AG10803 (cell line): Measurements from ENCODE around the gene PAX4.

Experiments
- DNase-seq: peaks from one replicate; pipeline ENCODE4 v3.0.0; 2010; ENCODE audit warnings: low read depth
- H3K4me3 ChIP-seq: 2 replicates; pipeline ENCODE4 v1.5.1; 2011; ENCODE audit warnings: mild to moderate bottlenecking, low read length, control low read depth
- TF ChIP-seq, protein P1 (sequence below): conservative IDR thresholded peaks from 2 replicates; pipeline ENCODE4 v1.5.1; 2011; ENCODE audit warnings: mild to moderate bottlenecking, low read length, control low read depth, inconsistent platforms

The PAX4 gene

DNA sequence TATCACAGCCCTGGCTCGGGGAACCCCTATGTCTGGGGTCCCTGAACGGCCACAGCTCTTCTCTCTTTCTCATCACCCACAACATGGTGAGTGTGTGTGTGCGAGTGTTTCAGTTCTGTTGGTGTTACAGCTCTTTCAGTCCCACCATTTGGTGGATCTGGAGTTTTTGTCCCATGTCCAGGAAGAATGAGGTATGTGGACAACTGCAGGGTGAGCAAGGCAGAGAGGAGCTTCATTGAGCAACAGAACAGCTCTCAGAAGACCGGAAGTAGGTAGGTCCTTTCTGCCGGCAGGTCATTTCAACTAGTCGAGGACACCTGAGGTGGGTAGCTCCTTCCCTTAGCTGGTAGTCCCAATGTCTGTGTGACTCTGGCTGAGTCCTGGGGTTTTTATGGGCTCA lies 9.5 kb downstream of the PAX4 start:
- TF ChIP-seq, protein P1, sequence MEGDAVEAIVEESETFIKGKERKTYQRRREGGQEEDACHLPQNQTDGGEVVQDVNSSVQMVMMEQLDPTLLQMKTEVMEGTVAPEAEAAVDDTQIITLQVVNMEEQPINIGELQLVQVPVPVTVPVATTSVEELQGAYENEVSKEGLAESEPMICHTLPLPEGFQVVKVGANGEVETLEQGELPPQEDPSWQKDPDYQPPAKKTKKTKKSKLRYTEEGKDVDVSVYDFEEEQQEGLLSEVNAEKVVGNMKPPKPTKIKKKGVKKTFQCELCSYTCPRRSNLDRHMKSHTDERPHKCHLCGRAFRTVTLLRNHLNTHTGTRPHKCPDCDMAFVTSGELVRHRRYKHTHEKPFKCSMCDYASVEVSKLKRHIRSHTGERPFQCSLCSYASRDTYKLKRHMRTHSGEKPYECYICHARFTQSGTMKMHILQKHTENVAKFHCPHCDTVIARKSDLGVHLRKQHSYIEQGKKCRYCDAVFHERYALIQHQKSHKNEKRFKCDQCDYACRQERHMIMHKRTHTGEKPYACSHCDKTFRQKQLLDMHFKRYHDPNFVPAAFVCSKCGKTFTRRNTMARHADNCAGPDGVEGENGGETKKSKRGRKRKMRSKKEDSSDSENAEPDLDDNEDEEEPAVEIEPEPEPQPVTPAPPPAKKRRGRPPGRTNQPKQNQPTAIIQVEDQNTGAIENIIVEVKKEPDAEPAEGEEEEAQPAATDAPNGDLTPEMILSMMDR, result no peak
- no peak for DNase-seq
- no peak overlapping the region for H3K4me3 ChIP-seq

DNA sequence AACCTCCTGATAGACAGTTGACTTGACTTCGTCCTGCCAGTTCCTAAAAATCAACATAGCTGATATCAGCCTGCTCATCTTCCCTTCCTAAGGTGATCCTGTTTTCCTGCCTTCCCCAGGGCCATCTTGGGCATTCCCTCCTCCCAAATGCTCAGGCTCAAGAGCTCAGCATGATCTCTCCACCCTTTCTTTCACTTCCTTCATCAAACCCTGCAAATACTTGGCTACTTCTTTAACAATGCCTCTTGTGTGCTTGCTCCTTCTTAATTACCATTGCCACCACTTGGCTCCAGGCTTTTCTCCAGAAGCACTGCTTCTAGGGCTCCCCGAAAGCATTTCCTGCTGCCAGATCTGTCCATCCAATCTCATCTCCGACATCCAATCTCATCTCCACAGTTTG lies 17.1 kb downstream of the PAX4 start:
- DNase-seq, result no peak
- H3K4me3 ChIP-seq, result no peak overlapping the region
- TF ChIP-seq, protein P1, result no peak

DNA sequence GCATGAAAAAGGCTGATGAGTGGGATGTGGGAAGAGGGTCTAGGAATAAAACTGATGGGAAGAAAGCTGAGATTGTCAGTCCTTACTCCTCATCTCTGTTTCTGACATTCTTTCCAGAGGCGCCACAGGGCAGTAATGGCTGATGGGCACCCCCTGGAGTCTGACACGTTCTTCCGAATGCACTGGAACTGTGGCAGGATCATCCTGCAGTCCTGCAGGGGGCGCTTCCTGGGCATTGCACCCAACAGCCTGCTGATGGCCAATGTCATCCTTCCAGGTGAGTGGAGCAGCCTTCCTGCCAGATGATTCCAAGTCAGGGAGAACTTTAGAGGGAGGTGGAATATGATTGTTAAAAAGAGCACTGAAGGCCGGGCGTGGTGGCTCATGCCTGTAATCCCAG lies 19.6 kb downstream of the PAX4 start:
- TF ChIP-seq, protein P1, result peak; percentile 32; the same call in 1 of the 2 replicates
- DNase-seq, result no peak
- H3K4me3 ChIP-seq, result no peak overlapping the region

DNA sequence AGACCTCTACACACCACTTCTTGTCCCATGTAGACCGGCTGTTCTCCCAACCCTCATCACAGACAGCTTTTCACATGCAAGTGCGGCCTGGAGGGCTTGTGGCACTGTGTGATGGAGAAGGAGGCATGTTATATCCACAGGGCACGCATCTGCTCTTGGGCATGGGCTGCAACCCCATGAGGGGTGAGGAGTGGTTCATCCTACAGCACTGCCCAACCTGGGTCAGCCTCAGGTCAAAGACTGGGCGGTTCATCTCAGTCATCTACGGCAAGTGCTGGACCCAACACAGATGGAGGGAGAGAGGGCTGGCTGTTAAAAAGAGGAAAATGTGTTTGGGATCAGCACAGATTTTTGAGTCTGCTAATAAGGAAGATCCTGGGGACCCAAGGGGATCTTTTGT lies 22.2 kb downstream of the PAX4 start:
- TF ChIP-seq, protein P1, result no peak
- H3K4me3 ChIP-seq, result no peak overlapping the region
- no peak for DNase-seq

DNA sequence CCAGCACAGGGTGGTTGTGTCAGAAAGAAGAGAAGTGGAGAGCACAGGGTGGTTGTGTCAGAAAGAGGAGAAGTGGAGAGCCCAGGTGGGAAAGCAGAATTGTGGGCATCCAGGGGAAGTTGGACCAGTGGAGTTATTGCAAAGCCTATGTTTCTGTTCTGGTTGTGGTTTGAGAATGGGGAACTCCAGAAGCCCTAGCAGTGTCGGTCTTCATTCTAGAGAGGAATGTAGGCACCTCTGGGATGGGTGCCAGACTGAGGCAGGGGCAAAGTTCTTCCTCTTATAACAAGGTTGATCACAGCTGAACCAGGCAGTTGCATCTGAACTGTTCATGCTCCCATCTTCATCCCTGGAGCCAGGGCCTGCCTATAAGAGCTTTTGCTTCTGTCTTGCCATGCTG lies 23.5 kb downstream of the PAX4 start:
- TF ChIP-seq, protein P1, result no peak
- DNase-seq, result no peak
- H3K4me3 ChIP-seq, result no peak overlapping the region

DNA sequence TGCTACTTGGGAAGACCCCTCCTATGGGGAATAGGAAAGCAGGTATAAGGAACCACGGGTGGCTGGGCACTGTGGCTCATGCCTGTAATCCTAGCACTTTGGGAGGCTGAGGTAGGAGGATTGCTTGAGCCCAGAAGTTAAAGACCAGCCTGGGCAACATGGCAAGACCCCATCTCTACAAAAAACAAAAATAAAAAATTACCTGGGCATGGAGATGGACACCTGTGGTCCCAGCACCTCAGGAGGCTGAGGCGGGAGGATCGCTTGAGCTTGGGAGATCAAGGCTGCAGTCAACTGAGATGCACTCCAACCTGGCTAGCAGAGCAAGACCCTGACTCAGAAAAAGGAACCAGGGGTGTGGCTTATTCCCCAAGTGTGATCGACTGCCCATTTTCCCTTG lies 25.4 kb downstream of the PAX4 start:
- H3K4me3 ChIP-seq, result no peak overlapping the region
- no peak for DNase-seq
- TF ChIP-seq, protein P1, result no peak

DNA sequence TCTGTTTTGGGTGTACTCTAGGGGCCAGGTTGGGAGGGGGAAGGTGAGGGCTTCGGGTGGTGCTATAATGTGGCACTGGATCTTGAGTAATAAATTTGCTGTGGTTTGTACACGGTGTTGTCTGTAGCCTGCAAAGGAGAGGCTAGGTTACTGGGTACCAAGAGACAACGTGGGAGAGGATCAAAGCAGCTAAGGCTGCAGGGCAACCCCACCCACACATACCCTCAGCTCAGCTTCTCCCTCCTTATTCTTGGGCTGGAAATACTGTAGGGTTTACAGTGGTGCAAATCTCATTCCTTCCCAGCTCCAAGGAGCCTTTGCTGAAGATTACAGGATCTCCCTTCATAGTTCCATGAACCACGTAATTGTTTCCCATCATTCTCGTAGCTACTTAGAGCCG lies 26.4 kb downstream of the PAX4 start:
- no peak for DNase-seq
- no peak overlapping the region for H3K4me3 ChIP-seq
- TF ChIP-seq, protein P1, result no peak
